Central memory CD8-positive, alpha-beta T cell (primary cell): ENCODE measurements around the gene DCP1B.

Experiments
- ATAC-seq: fragments of 150-1000 bp; cut with Tn5 transposase; replicated peaks from 2 replicates; pipeline ENCODE4 v1.10.0; 2022; ENCODE audit warnings: mild to moderate bottlenecking, moderate FRiP score, moderate number of reproducible peaks; ENCODE audit not compliant: poor library complexity, severe bottlenecking; ENCODE audit errors: extremely low read depth
- DNase-seq, 2 donors: peaks; one replicate each; pipeline ENCODE4 v3.0.0; 2021; ENCODE audit warnings: low spot score in 2 of 2
- H3K27ac Mint-ChIP-seq: one replicate; pipeline ENCODE4 v1.8.0; 2022; ENCODE audit warnings: low read depth, mild to moderate bottlenecking, moderate library complexity, mixed read lengths
- H3K27me3 Mint-ChIP-seq: one replicate; pipeline ENCODE4 v1.8.0; 2022; ENCODE audit warnings: mixed read lengths
- H3K36me3 Mint-ChIP-seq: one replicate; pipeline ENCODE4 v1.8.0; 2022; ENCODE audit warnings: mild to moderate bottlenecking, moderate library complexity, mixed read lengths; ENCODE audit not compliant: insufficient read depth
- H3K4me1 Mint-ChIP-seq: one replicate; pipeline ENCODE4 v1.8.0; 2022; ENCODE audit warnings: mixed read lengths
- H3K4me3 Mint-ChIP-seq: one replicate; pipeline ENCODE4 v1.8.0; 2022; ENCODE audit warnings: mild to moderate bottlenecking, moderate library complexity, mixed read lengths
- H3K9me3 Mint-ChIP-seq: one replicate; pipeline ENCODE4 v1.8.0; 2022; ENCODE audit warnings: mixed read lengths

Gene DCP1B

GRCh38 chr12:1980282-1980681 lies 24.0 kb downstream of the DCP1B start:
- Mint-ChIP-seq H3K27ac (no peak overlapping the region), H3K4me3 (no peak overlapping the region), H3K4me1 (peaks cover 11% of the 10 kb centered on the region), H3K36me3 (peaks cover 5% of the 10 kb centered on the region), H3K27me3 (no peaks in the 10 kb centered on the region), H3K9me3 (no peaks in the 10 kb centered on the region)
- ATAC-seq: no peak
- no peak for DNase-seq

GRCh38 chr12:1978078-1978862 lies 26.0 kb downstream of the DCP1B start:
- Mint-ChIP-seq H3K27ac (no peak overlapping the region), H3K27me3 (no peaks in the 10 kb centered on the region), H3K4me1 (peaks cover 11% of the 10 kb centered on the region), H3K4me3 (no peak overlapping the region), H3K9me3 (no peaks in the 10 kb centered on the region), H3K36me3 (peaks cover 5% of the 10 kb centered on the region)
- DNase-seq (no peak), ATAC-seq (no peak)

- H3K27ac Mint-ChIP-seq: no peak overlapping the region
- H3K27me3 Mint-ChIP-seq: no peaks in the 10 kb centered on the region
- no peak overlapping the region for H3K4me3 Mint-ChIP-seq
- H3K4me1 Mint-ChIP-seq: peaks cover 11% of the 10 kb centered on the region
- peaks cover 2% of the 10 kb centered on the region for H3K36me3 Mint-ChIP-seq
- ATAC-seq (no peak), DNase-seq (no peak)
- no peaks in the 10 kb centered on the region for H3K9me3 Mint-ChIP-seq
These were observed 26.7 kb downstream of the DCP1B start for GRCh38 chr12:1977588-1977987.

- ATAC-seq (no peak), DNase-seq (no peak)
- Mint-ChIP-seq H3K27me3 (no peaks in the 10 kb centered on the region), H3K9me3 (no peaks in the 10 kb centered on the region), H3K4me1 (peaks cover 11% of the 10 kb centered on the region), H3K27ac (no peak overlapping the region), H3K36me3 (no peaks in the 10 kb centered on the region), H3K4me3 (no peak overlapping the region)
These were observed 27.1 kb downstream of the DCP1B start for GRCh38 chr12:1977109-1977508.

GRCh38 chr12:1974812-1975211 lies 29.4 kb downstream of the DCP1B start:
- Mint-ChIP-seq H3K27ac (no peak overlapping the region), H3K4me3 (no peak overlapping the region), H3K27me3 (no peaks in the 10 kb centered on the region), H3K4me1 (peaks cover 11% of the 10 kb centered on the region), H3K36me3 (no peaks in the 10 kb centered on the region), H3K9me3 (no peaks in the 10 kb centered on the region)
- no peak for ATAC-seq
- DNase-seq: no peak

- peaks cover 8% of the 10 kb centered on the region for H3K4me1 Mint-ChIP-seq
- no peaks in the 10 kb centered on the region for H3K27me3 Mint-ChIP-seq
- no peak overlapping the region for H3K27ac Mint-ChIP-seq
- H3K36me3 Mint-ChIP-seq: peaks cover 2% of the 10 kb centered on the region
- DNase-seq: no peak
- no peak for ATAC-seq
- H3K4me3 Mint-ChIP-seq: no peak overlapping the region
- no peaks in the 10 kb centered on the region for H3K9me3 Mint-ChIP-seq
These were observed 31.4 kb downstream of the DCP1B start for GRCh38 chr12:1972856-1973317.

GRCh38 chr12:1972260-1972659 lies 32.0 kb downstream of the DCP1B start:
- peaks cover 2% of the 10 kb centered on the region for H3K36me3 Mint-ChIP-seq
- no peaks in the 10 kb centered on the region for H3K27me3 Mint-ChIP-seq

GRCh38 chr12:1970331-1970900 lies 33.8 kb downstream of the DCP1B start:
- H3K27me3 Mint-ChIP-seq: no peaks in the 10 kb centered on the region
- H3K36me3 Mint-ChIP-seq: peaks cover 10% of the 10 kb centered on the region
- no peak for ATAC-seq
- H3K4me3 Mint-ChIP-seq: no peak overlapping the region
- no peak overlapping the region for H3K27ac Mint-ChIP-seq
- H3K9me3 Mint-ChIP-seq: no peaks in the 10 kb centered on the region
- no peak for DNase-seq
- H3K4me1 Mint-ChIP-seq: peaks cover 13% of the 10 kb centered on the region

More at GRCh38 chr12:1972260-1972659, 32.0 kb downstream of the DCP1B start:
- ATAC-seq (no peak), DNase-seq (no peak)
- Mint-ChIP-seq H3K27ac (no peak overlapping the region), H3K9me3 (no peaks in the 10 kb centered on the region), H3K4me1 (peaks cover 8% of the 10 kb centered on the region), H3K4me3 (no peak overlapping the region)

GRCh38 chr12:1966561-1967226 lies 37.6 kb downstream of the DCP1B start:
- no peaks in the 10 kb centered on the region for H3K9me3 Mint-ChIP-seq
- peaks cover 17% of the 10 kb centered on the region for H3K36me3 Mint-ChIP-seq
- ATAC-seq (no peak), DNase-seq (no peak)
- H3K27me3 Mint-ChIP-seq: no peaks in the 10 kb centered on the region
- H3K4me3 Mint-ChIP-seq: no peak overlapping the region
- no peak overlapping the region for H3K27ac Mint-ChIP-seq
- peaks cover 13% of the 10 kb centered on the region for H3K4me1 Mint-ChIP-seq

- DNase-seq (no peak), ATAC-seq (no peak)
- Mint-ChIP-seq H3K4me3 (no peak overlapping the region), H3K27me3 (no peaks in the 10 kb centered on the region), H3K4me1 (peaks cover 13% of the 10 kb centered on the region), H3K27ac (no peak overlapping the region), H3K36me3 (peaks cover 24% of the 10 kb centered on the region), H3K9me3 (no peaks in the 10 kb centered on the region)
These were observed 38.3 kb downstream of the DCP1B start for GRCh38 chr12:1965916-1966315.

- H3K27me3 Mint-ChIP-seq: no peaks in the 10 kb centered on the region
- peak overlapping the region; percentile 32 for H3K27ac Mint-ChIP-seq
- H3K4me1 Mint-ChIP-seq: peaks cover 5% of the 10 kb centered on the region
- DNase-seq: no peak
- no peaks in the 10 kb centered on the region for H3K9me3 Mint-ChIP-seq
- peaks cover 33% of the 10 kb centered on the region for H3K36me3 Mint-ChIP-seq
- no peak overlapping the region for H3K4me3 Mint-ChIP-seq
- no peak for ATAC-seq
These were observed 41.9 kb downstream of the DCP1B start for GRCh38 chr12:1962051-1963020.

GRCh38 chr12:1956716-1957115 lies 47.5 kb downstream of the DCP1B start:
- Mint-ChIP-seq H3K4me1 (no peaks in the 10 kb centered on the region), H3K27ac (no peak overlapping the region), H3K4me3 (no peak overlapping the region), H3K36me3 (peaks cover 36% of the 10 kb centered on the region), H3K27me3 (no peaks in the 10 kb centered on the region), H3K9me3 (no peaks in the 10 kb centered on the region)
- ATAC-seq (no peak), DNase-seq (no peak)
